ENCODE measurements around the gene DLG2. TPM values are rescaled to one million over a fixed set of nuclear protein-coding genes. Genes with fewer than 3 reads are reported as not detected.
A peak's percentile ranks its signal among the peaks of the same experiment; 100 is the strongest.

Gene DLG2
- total and polyA plus RNA-seq, 2 donors (not counting 3 experiments of a cell fraction or from before 2014, with no cell fraction given) = 0.15 to 1.1 TPM

GRCh38 chr11:85483861-85484260 lies 143.3 kb downstream of the DLG2 start:
- H3K9me1 ChIP-seq (replicated peaks; ENCODE audit: control insufficient read depth, extremely low read depth, insufficient read depth, low read length) = no peaks in the 10 kb centered on the region
- DNase-seq (ENCODE audit: low read depth, low spot score) = peak; percentile 6
- TF ChIP-seq MAX (IDR thresholded peaks at IDR 0.05; ENCODE audit: insufficient read depth, insufficient read length) (no peak), GATA2 (IDR thresholded peaks at IDR 0.05; ENCODE audit: insufficient read depth, insufficient read length, low read depth, low read length) (no peak), CTCF (IDR thresholded peaks at IDR 0.05; ENCODE audit: extremely low read depth in 1 of 2, insufficient read depth in 1 of 2, low read depth in 1 of 2, low read length in 2 of 2) (no peak), MYC (IDR thresholded peaks at IDR 0.05; ENCODE audit: low read depth, low read length) (no peak), JUN (IDR thresholded peaks at IDR 0.05; ENCODE audit: borderline replicate concordance, insufficient read depth, insufficient read length, low read depth) (no peak), POLR2A (IDR thresholded peaks at IDR 0.05; ENCODE audit: low read depth, low read length) (no peak), EZH2 (IDR thresholded peaks at IDR 0.05; ENCODE audit: borderline replicate concordance, low read depth, low read length, severe bottlenecking) (no peak), FOS (IDR thresholded peaks at IDR 0.05; ENCODE audit: borderline replicate concordance, insufficient read depth, low read length) (no peak), POLR2AphosphoS5 (IDR thresholded peaks at IDR 0.05; ENCODE audit: insufficient read depth, low read depth, low read length) (no peak)
- H2AFZ ChIP-seq (ENCODE audit: low read depth, low read length) = no peak overlapping the region
- no peaks in the 10 kb centered on the region for H3K4me1 ChIP-seq (ENCODE audit: control insufficient read depth, extremely low read depth, insufficient read depth, low read length)
- H4K20me1 ChIP-seq (replicated peaks; ENCODE audit: control insufficient read depth, extremely low read depth, insufficient read depth, low read length) = no peaks in the 10 kb centered on the region
- intact Hi-C loops (cut with micrococcal nuclease) = no loop called here
- no peaks in the 10 kb centered on the region for H3K36me3 ChIP-seq (ENCODE audit: control insufficient read depth in 2 of 2, extremely low read depth in 1 of 2, insufficient read depth in 2 of 2, low read length in 2 of 2)
- dilution Hi-C loops (cut with MboI; ENCODE audit: extremely low pct_ligation_motif_present, low sequenced_read_pairs) = no loop called here
- H3K9ac ChIP-seq (replicated peaks; ENCODE audit: extremely low read depth, insufficient read depth, low read length) = no peak overlapping the region
- no peak overlapping the region for H3K27ac ChIP-seq (ENCODE audit: insufficient read depth, low read depth, low read length)
- no peak for FAIRE-seq
- BruUV-seq (replicated peaks) = no TSS peak
- H3K9me3 ChIP-seq (replicated peaks; ENCODE audit: control insufficient read depth, insufficient read depth, low read length) = peaks cover 4% of the 10 kb centered on the region
- ChIA-PET CTCF (no interaction called here), POLR2A (no interaction called here)
- H3K4me2 ChIP-seq (ENCODE audit: insufficient read depth, low read length) = no peak overlapping the region
- no peaks in the 10 kb centered on the region for H3K27me3 ChIP-seq (ENCODE audit: control insufficient read depth in 2 of 2, insufficient read depth in 2 of 2, low read length in 2 of 2)
- no peaks in the 10 kb centered on the region for H3K79me2 ChIP-seq (ENCODE audit: control insufficient read depth, insufficient read depth, low read length)
- H3K4me3 ChIP-seq (replicated peaks in 1 of 3; ENCODE audit: insufficient read depth in 1 of 3, low read depth in 1 of 3, low read length in 3 of 3) = no peak overlapping the region
